Caco-2 (cell line): ENCODE data around the gene KIF1A. TPM values are rescaled to one million over a fixed set of nuclear protein-coding genes. Genes with fewer than 3 reads are reported as not detected.
A peak's percentile ranks its signal among the peaks of the same experiment; 100 is the strongest.

Source experiments
- BruUV-seq: library from RNA; stranded (reverse); fragments of 400-500 nt; replicated peaks from 2 replicates; lab custom pipeline; 2021; lab: Mats Ljungman, UMichigan
- CTCF ChIA-PET: fragments of 300-600 bp; sonication (Branson Sonifier 250); formaldehyde crosslinking; loops from one replicate; lab custom pipeline; 2022; ENCODE audit warnings: antibody characterized with exemption; lab: Charles Lee
- POLR2A ChIA-PET: fragments of 300-600 bp; sonication (Branson Sonifier 250); formaldehyde crosslinking; loops from one replicate; lab custom pipeline; 2022; ENCODE audit warnings: antibody characterized with exemption; lab: Charles Lee
- DNase-seq, 2 experiments: peaks; one replicate each; pipeline versions ENCODE4 v3.0.0 to v3.0.0-alpha.2; 2020 to 2022
- H3K27me3 ChIP-seq: replicated peaks from 2 replicates; pipeline ENCODE4 v1.6.0; 2011; ENCODE audit warnings: low read length; ENCODE audit not compliant: control insufficient read depth, insufficient read depth
- H3K36me3 ChIP-seq: 2 replicates; pipeline ENCODE4 v1.5.1; 2011; ENCODE audit warnings: low read length; ENCODE audit not compliant: control insufficient read depth, insufficient read depth
- H3K4me1 ChIP-seq: fragments of 250-450 bp; sonication (Bioruptor Pico); 2 replicates; pipeline ENCODE4 v1.5.1; 2020; ENCODE audit warnings: mild to moderate bottlenecking
- H3K4me3 ChIP-seq: 2 replicates; pipeline ENCODE4 v1.5.1; 2011; ENCODE audit warnings: low read depth, mild to moderate bottlenecking, control low read depth, low read length
- H3K9me3 ChIP-seq: fragments of 250-450 bp; sonication (Bioruptor Pico); 2 replicates; pipeline ENCODE4 v1.5.1; 2020; ENCODE audit warnings: mild to moderate bottlenecking, moderate library complexity
- H3K27ac Mint-ChIP-seq: one replicate; pipeline ENCODE4 v1.8.0; 2022; ENCODE audit warnings: mixed read lengths; ENCODE audit not compliant: unreplicated experiment
- H3K27me3 Mint-ChIP-seq: one replicate; pipeline ENCODE4 v1.8.0; 2022; ENCODE audit warnings: mixed read lengths; ENCODE audit not compliant: insufficient read depth, unreplicated experiment
- H3K36me3 Mint-ChIP-seq: one replicate; pipeline ENCODE4 v1.8.0; 2022; ENCODE audit warnings: mild to moderate bottlenecking, mixed read lengths; ENCODE audit not compliant: insufficient read depth, unreplicated experiment
- H3K4me1 Mint-ChIP-seq: one replicate; pipeline ENCODE4 v1.8.0; 2022; ENCODE audit warnings: low read depth, mixed read lengths; ENCODE audit not compliant: unreplicated experiment
- H3K4me3 Mint-ChIP-seq: one replicate; pipeline ENCODE4 v1.8.0; 2022; ENCODE audit warnings: mild to moderate bottlenecking, moderate library complexity, mixed read lengths; ENCODE audit not compliant: unreplicated experiment
- H3K9me3 Mint-ChIP-seq: one replicate; pipeline ENCODE4 v1.8.0; 2022; ENCODE audit warnings: mixed read lengths; ENCODE audit not compliant: unreplicated experiment
- CTCF ChIP-seq, 2 experiments: fragments of 200-600 bp in 1 of 2; IDR thresholded peaks; 1 replicate in 1 of 2; 2 replicates in 1 of 2; pipeline versions ENCODE4 v1.5.1 to v1.8.0; 2011 to 2022; ENCODE audit warnings: antibody characterized with exemption in 1 of 2, control low read depth in 1 of 2, inconsistent platforms in 1 of 2, low read depth in 1 of 2, low read length in 1 of 2, mild to moderate bottlenecking in 1 of 2, moderate library complexity in 1 of 2; ENCODE audit not compliant: insufficient read depth in 1 of 2, severe bottlenecking in 1 of 2, unreplicated experiment in 1 of 2
- intact Hi-C: fragments of 100-400 bp; cut with micrococcal nuclease; formaldehyde crosslinking; loops from one replicate; pipeline ENCODE4 v1.10.0; 2022; ENCODE audit not compliant: unreplicated experiment
- total RNA-seq: library from RNA; stranded (reverse); gene quantifications from 2 replicates; pipeline ENCODE4 v1.2.3, GENCODE V29; 2022

The KIF1A gene
- total RNA-seq, 1 experiment from 2014 or later: 33.1 TPM

- ChIA-PET POLR2A (no interaction called here), CTCF (no interaction called here)
- Mint-ChIP-seq H3K27me3 (peaks cover 6% of the 10 kb centered on the region), H3K4me1 (no peaks in the 10 kb centered on the region), H3K4me3 (no peak overlapping the region), H3K36me3 (no peaks in the 10 kb centered on the region), H3K27ac (no peak overlapping the region), H3K9me3 (no peaks in the 10 kb centered on the region)
- TF ChIP-seq CTCF (IDR thresholded peaks at IDR 0.05; ENCODE audit: insufficient read depth in 1 of 2, low read depth in 1 of 2, low read length in 1 of 2, severe bottlenecking in 1 of 2, unreplicated experiment in 1 of 2): no peak
- Histone ChIP-seq H3K9me3 (no peaks in the 10 kb centered on the region), H3K27me3 (no peaks in the 10 kb centered on the region), H3K4me1 (no peaks in the 10 kb centered on the region), H3K36me3 (no peaks in the 10 kb centered on the region), H3K4me3 (no peak overlapping the region)
- BruUV-seq: no TSS peak
- no peak for DNase-seq
- intact Hi-C loops: no loop called here
Observed at GRCh38 chr2:240791821-240792628, 28.0 kb downstream of the KIF1A start.

- no TSS peak for BruUV-seq
- peaks cover 6% of the 10 kb centered on the region for H3K27me3 Mint-ChIP-seq
- no peaks in the 10 kb centered on the region for H3K4me1 Mint-ChIP-seq
- H3K4me3 ChIP-seq: no peak overlapping the region
- H3K9me3 ChIP-seq: no peaks in the 10 kb centered on the region
- H3K36me3 Mint-ChIP-seq: no peaks in the 10 kb centered on the region
- no peaks in the 10 kb centered on the region for H3K4me1 ChIP-seq
- H3K27ac Mint-ChIP-seq: no peak overlapping the region
- no peak for DNase-seq
- no peak for TF ChIP-seq CTCF (IDR thresholded peaks at IDR 0.05; ENCODE audit: insufficient read depth in 1 of 2, low read depth in 1 of 2, low read length in 1 of 2, severe bottlenecking in 1 of 2, unreplicated experiment in 1 of 2)
- no peaks in the 10 kb centered on the region for H3K27me3 ChIP-seq
- POLR2A ChIA-PET: no interaction called here
- intact Hi-C loops: no loop called here
- H3K4me3 Mint-ChIP-seq: no peak overlapping the region
- H3K9me3 Mint-ChIP-seq: no peaks in the 10 kb centered on the region
- H3K36me3 ChIP-seq: no peaks in the 10 kb centered on the region
- CTCF ChIA-PET: no interaction called here
Observed at GRCh38 chr2:240791221-240791800, 28.7 kb downstream of the KIF1A start.

- Histone ChIP-seq H3K9me3 (no peaks in the 10 kb centered on the region), H3K4me3 (no peak overlapping the region), H3K4me1 (no peaks in the 10 kb centered on the region), H3K27me3 (no peaks in the 10 kb centered on the region), H3K36me3 (no peaks in the 10 kb centered on the region)
- Mint-ChIP-seq H3K27me3 (peaks cover 6% of the 10 kb centered on the region), H3K36me3 (no peaks in the 10 kb centered on the region), H3K9me3 (no peaks in the 10 kb centered on the region), H3K4me3 (no peak overlapping the region), H3K27ac (no peak overlapping the region), H3K4me1 (no peaks in the 10 kb centered on the region)
- POLR2A ChIA-PET: no interaction called here
- no peak for TF ChIP-seq CTCF (IDR thresholded peaks at IDR 0.05; ENCODE audit: insufficient read depth in 1 of 2, low read depth in 1 of 2, low read length in 1 of 2, severe bottlenecking in 1 of 2, unreplicated experiment in 1 of 2)
- DNase-seq: peak in 1 of 2 experiments; percentile 21
- CTCF ChIA-PET: no interaction called here
- intact Hi-C loops: no loop called here
- no TSS peak for BruUV-seq
Observed at GRCh38 chr2:240790370-240791220, 29.4 kb downstream of the KIF1A start.
